SK-N-SH treated with all-trans-retinoic acid at 6 μM for 48 hours (cell line): ENCODE results near the gene FGD1.

Experiments
- ATAC-seq: fragments of 200-7000 bp; cut with Tn5 transposase; 3 replicates; pipeline ENCODE4 v1.9.1; 2020; ENCODE audit warnings: mild to moderate bottlenecking, moderate library complexity
- ARNTL ChIP-seq: fragments of 450-650 bp; formaldehyde crosslinking; IDR thresholded peaks from 2 replicates; pipeline ENCODE4 v1.5.0; 2020; ENCODE audit warnings: low read depth, mild to moderate bottlenecking, moderate library complexity, borderline replicate concordance
- BACH2 ChIP-seq: fragments of 250-450 bp; sonication (Bioruptor Pico); IDR thresholded peaks from 2 replicates; pipeline ENCODE4 v1.9.0; 2021; ENCODE audit warnings: mild to moderate bottlenecking, borderline replicate concordance
- CSDC2 ChIP-seq: fragments of 250-450 bp; sonication (Bioruptor Pico); IDR thresholded peaks from 2 replicates; pipeline ENCODE4 v1.5.0; 2020; ENCODE audit warnings: mild to moderate bottlenecking, moderate library complexity
- ESRRG ChIP-seq: fragments of 250-450 bp; sonication (Bioruptor Pico); IDR thresholded peaks from 2 replicates; pipeline ENCODE4 v1.6.1; 2021; ENCODE audit warnings: mild to moderate bottlenecking
- GLIS3 ChIP-seq: fragments of 250-450 bp; sonication (Bioruptor Pico); IDR thresholded peaks from 2 replicates; pipeline ENCODE4 v1.5.0; 2020; ENCODE audit warnings: mild to moderate bottlenecking, moderate library complexity
- ISL1 ChIP-seq: fragments of 250-450 bp; sonication (Bioruptor Pico); IDR thresholded peaks from 2 replicates; pipeline ENCODE4 v2.1.2; 2022; ENCODE audit warnings: mild to moderate bottlenecking, moderate library complexity
- OSR1 ChIP-seq: fragments of 250-450 bp; sonication (Bioruptor Pico); IDR thresholded peaks from 2 replicates; pipeline ENCODE4 v1.8.0; 2022; ENCODE audit warnings: moderate library complexity, mild to moderate bottlenecking, inconsistent platforms
- PPARA ChIP-seq: fragments of 250-450 bp; sonication (Bioruptor Pico); IDR thresholded peaks from 2 replicates; pipeline ENCODE4 v1.5.0; 2020; ENCODE audit warnings: mild to moderate bottlenecking, borderline replicate concordance
- RARB ChIP-seq: fragments of 250-450 bp; sonication (Bioruptor Pico); IDR thresholded peaks from 2 replicates; pipeline ENCODE4 v1.8.0; 2021; ENCODE audit warnings: mild to moderate bottlenecking, moderate library complexity
- SNAI2 ChIP-seq: fragments of 250-450 bp; sonication (Bioruptor Pico); IDR thresholded peaks from 2 replicates; pipeline ENCODE4 v1.5.0; 2020; ENCODE audit warnings: mild to moderate bottlenecking, moderate library complexity
- TCF4 ChIP-seq: fragments of 250-450 bp; sonication (Bioruptor Pico); IDR thresholded peaks from 2 replicates; pipeline ENCODE4 v1.8.0; 2021; ENCODE audit warnings: mild to moderate bottlenecking, moderate library complexity, borderline replicate concordance
- TOX ChIP-seq: fragments of 250-450 bp; sonication (Bioruptor Pico); IDR thresholded peaks from 2 replicates; pipeline ENCODE4 v1.8.0; 2021; ENCODE audit warnings: mild to moderate bottlenecking, moderate library complexity, borderline replicate concordance
- ZC3H10 ChIP-seq: fragments of 250-450 bp; sonication (Bioruptor Pico); IDR thresholded peaks from 2 replicates; pipeline ENCODE4 v1.5.1; 2021; ENCODE audit warnings: mild to moderate bottlenecking, moderate library complexity
- ZFP3 ChIP-seq: fragments of 250-450 bp; sonication (Bioruptor Pico); IDR thresholded peaks from 2 replicates; pipeline ENCODE4 v1.5.0; 2020; ENCODE audit warnings: mild to moderate bottlenecking, moderate library complexity
- ZFP30 ChIP-seq: fragments of 450-650 bp; formaldehyde crosslinking; IDR thresholded peaks from 2 replicates; pipeline ENCODE4 v1.5.0; 2022; ENCODE audit warnings: mild to moderate bottlenecking, moderate library complexity
- ZNF565 ChIP-seq: fragments of 450-650 bp; formaldehyde crosslinking; conservative IDR thresholded peaks from 2 replicates; pipeline ENCODE4 v1.5.0; 2020; ENCODE audit warnings: low read depth, mild to moderate bottlenecking, moderate library complexity
- ZNF70 ChIP-seq: fragments of 450-650 bp; formaldehyde crosslinking; IDR thresholded peaks from 2 replicates; pipeline ENCODE4 v1.5.0; 2020; ENCODE audit warnings: mild to moderate bottlenecking, moderate library complexity
- ZNF8 ChIP-seq: fragments of 450-650 bp; formaldehyde crosslinking; IDR thresholded peaks from 2 replicates; pipeline ENCODE4 v1.5.0; 2020; ENCODE audit warnings: mild to moderate bottlenecking, moderate library complexity
- TF ChIP-seq, protein P1 (sequence below): fragments of 250-450 bp; sonication (Bioruptor Pico); IDR thresholded peaks from 2 replicates; pipeline ENCODE4 v1.5.0; 2020; ENCODE audit warnings: mild to moderate bottlenecking, moderate library complexity
- TF ChIP-seq, protein P2 (sequence below): fragments of 250-450 bp; sonication (Bioruptor Pico); IDR thresholded peaks from 2 replicates; pipeline ENCODE4 v1.8.0; 2021; ENCODE audit warnings: low read depth, mild to moderate bottlenecking, moderate library complexity, borderline replicate concordance
- TF ChIP-seq, protein P3 (sequence below): fragments of 250-450 bp; sonication (Bioruptor Pico); IDR thresholded peaks from 2 replicates; pipeline ENCODE4 v1.5.1; 2020; ENCODE audit warnings: low read depth, mild to moderate bottlenecking, moderate library complexity
- TF ChIP-seq, protein P4 (sequence below): fragments of 250-450 bp; sonication (Bioruptor Pico); IDR thresholded peaks from 2 replicates; pipeline ENCODE4 v1.8.0; 2020; ENCODE audit warnings: mild to moderate bottlenecking, moderate library complexity, borderline replicate concordance

FGD1 gene

DNA sequence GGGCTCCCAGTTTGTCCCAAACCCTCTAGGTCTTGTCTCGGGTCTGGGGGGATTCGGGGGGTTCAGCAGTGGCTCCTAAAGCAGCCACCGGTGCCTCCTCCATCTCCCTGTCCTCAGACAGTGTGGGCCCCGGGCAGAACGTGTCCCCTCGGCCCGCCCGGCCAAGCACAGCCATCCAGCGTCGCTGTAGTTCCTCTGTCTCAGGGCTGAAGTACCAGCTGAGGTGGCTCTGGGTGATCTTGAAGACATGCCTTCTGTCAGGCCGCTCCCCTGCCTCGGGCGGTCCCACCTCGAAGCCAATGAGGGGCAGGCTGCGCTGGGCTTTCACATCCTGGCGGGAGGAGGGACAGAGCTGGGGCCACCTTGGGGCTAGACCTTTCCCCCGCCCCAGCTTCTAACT, 50.0 kb downstream of the FGD1 start:
- no peak for TF ChIP-seq ARNTL (CRISPR knock-in tag)
- no peak for TF ChIP-seq ZNF70
- no peak for TF ChIP-seq ZFP3
- TF ChIP-seq ZC3H10 (CRISPR knock-in tag), result no peak
- TF ChIP-seq ZNF8 (CRISPR knock-in tag), result no peak
- TF ChIP-seq ESRRG (CRISPR knock-in tag), result no peak
- TF ChIP-seq, protein P1, sequence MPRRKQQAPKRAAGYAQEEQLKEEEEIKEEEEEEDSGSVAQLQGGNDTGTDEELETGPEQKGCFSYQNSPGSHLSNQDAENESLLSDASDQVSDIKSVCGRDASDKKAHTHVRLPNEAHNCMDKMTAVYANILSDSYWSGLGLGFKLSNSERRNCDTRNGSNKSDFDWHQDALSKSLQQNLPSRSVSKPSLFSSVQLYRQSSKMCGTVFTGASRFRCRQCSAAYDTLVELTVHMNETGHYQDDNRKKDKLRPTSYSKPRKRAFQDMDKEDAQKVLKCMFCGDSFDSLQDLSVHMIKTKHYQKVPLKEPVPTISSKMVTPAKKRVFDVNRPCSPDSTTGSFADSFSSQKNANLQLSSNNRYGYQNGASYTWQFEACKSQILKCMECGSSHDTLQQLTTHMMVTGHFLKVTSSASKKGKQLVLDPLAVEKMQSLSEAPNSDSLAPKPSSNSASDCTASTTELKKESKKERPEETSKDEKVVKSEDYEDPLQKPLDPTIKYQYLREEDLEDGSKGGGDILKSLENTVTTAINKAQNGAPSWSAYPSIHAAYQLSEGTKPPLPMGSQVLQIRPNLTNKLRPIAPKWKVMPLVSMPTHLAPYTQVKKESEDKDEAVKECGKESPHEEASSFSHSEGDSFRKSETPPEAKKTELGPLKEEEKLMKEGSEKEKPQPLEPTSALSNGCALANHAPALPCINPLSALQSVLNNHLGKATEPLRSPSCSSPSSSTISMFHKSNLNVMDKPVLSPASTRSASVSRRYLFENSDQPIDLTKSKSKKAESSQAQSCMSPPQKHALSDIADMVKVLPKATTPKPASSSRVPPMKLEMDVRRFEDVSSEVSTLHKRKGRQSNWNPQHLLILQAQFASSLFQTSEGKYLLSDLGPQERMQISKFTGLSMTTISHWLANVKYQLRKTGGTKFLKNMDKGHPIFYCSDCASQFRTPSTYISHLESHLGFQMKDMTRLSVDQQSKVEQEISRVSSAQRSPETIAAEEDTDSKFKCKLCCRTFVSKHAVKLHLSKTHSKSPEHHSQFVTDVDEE (CRISPR knock-in tag), result no peak
- no peak for TF ChIP-seq SNAI2
- no peak for TF ChIP-seq ZFP30 (CRISPR knock-in tag)
- TF ChIP-seq TOX (CRISPR knock-in tag), result no peak
- TF ChIP-seq RARB (CRISPR knock-in tag), result no peak
- TF ChIP-seq OSR1 (CRISPR knock-in tag), result no peak
- no peak for TF ChIP-seq ZNF565 (CRISPR knock-in tag)
- no peak for TF ChIP-seq BACH2 (CRISPR knock-in tag)
- TF ChIP-seq, protein P2, sequence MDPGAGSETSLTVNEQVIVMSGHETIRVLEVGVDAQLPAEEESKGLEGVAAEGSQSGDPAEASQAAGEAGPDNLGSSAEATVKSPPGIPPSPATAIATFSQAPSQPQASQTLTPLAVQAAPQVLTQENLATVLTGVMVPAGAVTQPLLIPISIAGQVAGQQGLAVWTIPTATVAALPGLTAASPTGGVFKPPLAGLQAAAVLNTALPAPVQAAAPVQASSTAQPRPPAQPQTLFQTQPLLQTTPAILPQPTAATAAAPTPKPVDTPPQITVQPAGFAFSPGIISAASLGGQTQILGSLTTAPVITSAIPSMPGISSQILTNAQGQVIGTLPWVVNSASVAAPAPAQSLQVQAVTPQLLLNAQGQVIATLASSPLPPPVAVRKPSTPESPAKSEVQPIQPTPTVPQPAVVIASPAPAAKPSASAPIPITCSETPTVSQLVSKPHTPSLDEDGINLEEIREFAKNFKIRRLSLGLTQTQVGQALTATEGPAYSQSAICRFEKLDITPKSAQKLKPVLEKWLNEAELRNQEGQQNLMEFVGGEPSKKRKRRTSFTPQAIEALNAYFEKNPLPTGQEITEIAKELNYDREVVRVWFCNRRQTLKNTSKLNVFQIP, result no peak
- no peak for TF ChIP-seq TCF4 (CRISPR knock-in tag)
- no peak for TF ChIP-seq GLIS3 (CRISPR knock-in tag)
- TF ChIP-seq, protein P3, sequence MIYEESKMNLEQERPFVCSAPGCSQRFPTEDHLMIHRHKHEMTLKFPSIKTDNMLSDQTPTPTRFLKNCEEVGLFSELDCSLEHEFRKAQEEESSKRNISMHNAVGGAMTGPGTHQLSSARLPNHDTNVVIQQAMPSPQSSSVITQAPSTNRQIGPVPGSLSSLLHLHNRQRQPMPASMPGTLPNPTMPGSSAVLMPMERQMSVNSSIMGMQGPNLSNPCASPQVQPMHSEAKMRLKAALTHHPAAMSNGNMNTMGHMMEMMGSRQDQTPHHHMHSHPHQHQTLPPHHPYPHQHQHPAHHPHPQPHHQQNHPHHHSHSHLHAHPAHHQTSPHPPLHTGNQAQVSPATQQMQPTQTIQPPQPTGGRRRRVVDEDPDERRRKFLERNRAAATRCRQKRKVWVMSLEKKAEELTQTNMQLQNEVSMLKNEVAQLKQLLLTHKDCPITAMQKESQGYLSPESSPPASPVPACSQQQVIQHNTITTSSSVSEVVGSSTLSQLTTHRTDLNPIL (CRISPR knock-in tag), result no peak
- no peak for TF ChIP-seq ISL1
- TF ChIP-seq CSDC2 (CRISPR knock-in tag), result no peak
- TF ChIP-seq, all 23 proteins: peak for 0
- ATAC-seq, result no peak

DNA sequence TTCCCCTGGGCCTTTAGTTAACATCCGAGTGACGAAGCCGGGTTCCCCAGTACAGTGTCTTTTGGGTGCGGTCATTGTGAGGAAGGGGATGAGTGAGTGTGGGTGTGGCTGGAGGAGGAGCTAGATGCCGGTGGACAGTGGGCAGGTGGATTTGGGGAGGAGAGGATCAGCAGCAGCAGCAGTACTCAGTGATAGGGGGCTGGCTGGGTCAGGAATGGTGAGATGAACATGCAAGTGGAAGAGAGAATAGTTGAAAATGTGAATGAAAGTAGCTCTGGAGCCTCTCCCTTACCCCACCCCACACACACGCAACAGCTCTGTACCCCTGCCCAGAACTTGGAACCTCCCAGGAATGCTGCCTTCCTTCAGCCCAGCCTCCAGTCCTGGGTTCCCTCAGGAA, 51.3 kb downstream of the FGD1 start:
- no peak for ATAC-seq
- no peak for TF ChIP-seq TOX (CRISPR knock-in tag)
- no peak for TF ChIP-seq ZNF8 (CRISPR knock-in tag)
- TF ChIP-seq ZFP30 (CRISPR knock-in tag), result no peak
- no peak for TF ChIP-seq OSR1 (CRISPR knock-in tag)
- no peak for TF ChIP-seq RARB (CRISPR knock-in tag)
- TF ChIP-seq, protein P4, sequence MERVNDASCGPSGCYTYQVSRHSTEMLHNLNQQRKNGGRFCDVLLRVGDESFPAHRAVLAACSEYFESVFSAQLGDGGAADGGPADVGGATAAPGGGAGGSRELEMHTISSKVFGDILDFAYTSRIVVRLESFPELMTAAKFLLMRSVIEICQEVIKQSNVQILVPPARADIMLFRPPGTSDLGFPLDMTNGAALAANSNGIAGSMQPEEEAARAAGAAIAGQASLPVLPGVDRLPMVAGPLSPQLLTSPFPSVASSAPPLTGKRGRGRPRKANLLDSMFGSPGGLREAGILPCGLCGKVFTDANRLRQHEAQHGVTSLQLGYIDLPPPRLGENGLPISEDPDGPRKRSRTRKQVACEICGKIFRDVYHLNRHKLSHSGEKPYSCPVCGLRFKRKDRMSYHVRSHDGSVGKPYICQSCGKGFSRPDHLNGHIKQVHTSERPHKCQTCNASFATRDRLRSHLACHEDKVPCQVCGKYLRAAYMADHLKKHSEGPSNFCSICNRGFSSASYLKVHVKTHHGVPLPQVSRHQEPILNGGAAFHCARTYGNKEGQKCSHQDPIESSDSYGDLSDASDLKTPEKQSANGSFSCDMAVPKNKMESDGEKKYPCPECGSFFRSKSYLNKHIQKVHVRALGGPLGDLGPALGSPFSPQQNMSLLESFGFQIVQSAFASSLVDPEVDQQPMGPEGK, result no peak
- TF ChIP-seq ZNF70, result no peak
- no peak for TF ChIP-seq ZFP3
- TF ChIP-seq, protein P3 (CRISPR knock-in tag), result no peak
- TF ChIP-seq TCF4 (CRISPR knock-in tag), result no peak
- no peak for TF ChIP-seq ZC3H10 (CRISPR knock-in tag)
- TF ChIP-seq, protein P1 (CRISPR knock-in tag), result no peak
- no peak for TF ChIP-seq CSDC2 (CRISPR knock-in tag)
- no peak for TF ChIP-seq PPARA (CRISPR knock-in tag)
- TF ChIP-seq ZNF565 (CRISPR knock-in tag), result no peak
